Neural cell (in vitro differentiated cells): Measurements from ENCODE around the gene ICA1L.

Source experiments
- CTCF ChIP-seq: fragments of 450-650 bp; IDR thresholded peaks from 2 replicates; pipeline ENCODE4 v1.5.1; 2014; ENCODE audit warnings: antibody characterized with exemption, mild to moderate bottlenecking, moderate library complexity; ENCODE audit not compliant: poor library complexity, severe bottlenecking
- EP300 ChIP-seq: fragments of 450-650 bp; conservative IDR thresholded peaks from 2 replicates; pipeline ENCODE4 v1.6.1; 2014; ENCODE audit warnings: antibody characterized with exemption, mild to moderate bottlenecking, moderate library complexity; ENCODE audit not compliant: poor library complexity, severe bottlenecking
- EZH2 ChIP-seq: fragments of 200-600, 300-800 bp; shearing (Covaris generic), sonication (generic); IDR thresholded peaks from 2 replicates; pipeline ENCODE4 v1.6.1; 2014; ENCODE audit warnings: antibody characterized with exemption, low read length, borderline replicate concordance, mild to moderate bottlenecking; ENCODE audit not compliant: insufficient read depth, poor library complexity, severe bottlenecking
- MXI1 ChIP-seq: fragments of 450-650 bp; conservative IDR thresholded peaks from 2 replicates; pipeline ENCODE4 v1.6.1; 2014; ENCODE audit warnings: antibody characterized with exemption, mild to moderate bottlenecking; ENCODE audit not compliant: poor library complexity, severe bottlenecking
- POLR2AphosphoS5 ChIP-seq: IDR thresholded peaks from 2 replicates; pipeline ENCODE4 v1.6.1; 2012
- RAD21 ChIP-seq: fragments of 450-650 bp; conservative IDR thresholded peaks from 2 replicates; pipeline ENCODE4 v1.6.1; 2014; ENCODE audit warnings: antibody characterized with exemption, mild to moderate bottlenecking, moderate library complexity
- REST ChIP-seq: IDR thresholded peaks from 2 replicates; pipeline ENCODE4 v1.6.1; 2012; ENCODE audit warnings: borderline replicate concordance
- SMC3 ChIP-seq: fragments of 450-650 bp; conservative IDR thresholded peaks from 2 replicates; pipeline ENCODE4 v1.6.1; 2014; ENCODE audit warnings: antibody characterized with exemption, mild to moderate bottlenecking, moderate library complexity; ENCODE audit not compliant: poor library complexity
- TAF1 ChIP-seq: IDR thresholded peaks from 2 replicates; pipeline ENCODE4 v1.6.1; 2012; ENCODE audit warnings: low read depth

- no peak for TF ChIP-seq CTCF
- no peak for TF ChIP-seq POLR2AphosphoS5
- TF ChIP-seq EZH2: no peak
- TF ChIP-seq REST: no peak
- TF ChIP-seq SMC3: no peak
- TF ChIP-seq RAD21: no peak
- TF ChIP-seq TAF1: no peak
- TF ChIP-seq MXI1: no peak
- no peak for TF ChIP-seq EP300
Measured at GRCh38 chr2:202815548-202816360, 55.8 kb downstream of the ICA1L start.
